Measurements from ENCODE around the gene RBM20. TPM values are rescaled to one million over a fixed set of nuclear protein-coding genes. Genes with fewer than 3 reads are reported as not detected.

The RBM20 gene
- total RNA-seq, 1 donor from 2014 or later, result 3.3 TPM

DNA sequence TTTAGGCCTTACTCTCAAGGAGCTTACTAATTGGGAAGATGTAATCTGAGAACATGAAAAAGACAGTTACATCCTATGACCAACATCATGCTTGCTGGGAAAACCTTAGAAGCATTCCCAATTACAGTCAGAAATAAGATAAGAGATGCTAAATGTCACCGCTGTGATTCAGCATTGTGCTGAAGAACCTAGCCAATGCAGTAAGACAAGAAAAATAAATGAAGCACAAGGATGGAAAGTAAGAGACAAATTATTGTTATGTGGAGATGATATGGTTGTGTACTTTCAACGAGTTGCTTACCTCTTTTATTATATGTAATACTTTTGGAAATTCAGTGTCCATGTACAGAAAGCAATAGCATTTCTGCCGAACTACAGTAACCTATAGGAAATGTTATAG lies 104.8 kb downstream of the RBM20 start:
- no peak for TF ChIP-seq CTCF (IDR thresholded peaks at IDR 0.05; ENCODE audit: insufficient read depth, low read length, poor library complexity, severe bottlenecking)
- DNase-seq (ENCODE audit: low read depth), result no peak
- no peaks in the 10 kb centered on the region for H3K36me3 ChIP-seq (ENCODE audit: control insufficient read depth, insufficient read depth, low read length)
- no peaks in the 10 kb centered on the region for H3K27me3 ChIP-seq (ENCODE audit: control insufficient read depth, insufficient read depth, low read length)
- no peak overlapping the region for H3K4me3 ChIP-seq (ENCODE audit: low read depth, low read length)

- no peak for DNase-seq (ENCODE audit: low read depth)
- Histone ChIP-seq H3K27me3 (ENCODE audit: control insufficient read depth, insufficient read depth, low read length) (no peaks in the 10 kb centered on the region), H3K4me3 (ENCODE audit: low read depth, low read length) (no peak overlapping the region), H3K36me3 (ENCODE audit: control insufficient read depth, insufficient read depth, low read length) (no peaks in the 10 kb centered on the region)
- TF ChIP-seq CTCF (IDR thresholded peaks at IDR 0.05; ENCODE audit: insufficient read depth, low read length, poor library complexity, severe bottlenecking), result no peak
These were observed 106.8 kb downstream of the RBM20 start for GRCh38 chr10:110750931-110751330.

GRCh38 chr10:110751850-110752249 lies 107.7 kb downstream of the RBM20 start:
- Histone ChIP-seq H3K36me3 (ENCODE audit: control insufficient read depth, insufficient read depth, low read length) (no peaks in the 10 kb centered on the region), H3K4me3 (ENCODE audit: low read depth, low read length) (no peak overlapping the region), H3K27me3 (ENCODE audit: control insufficient read depth, insufficient read depth, low read length) (no peaks in the 10 kb centered on the region)
- TF ChIP-seq CTCF (IDR thresholded peaks at IDR 0.05; ENCODE audit: insufficient read depth, low read length, poor library complexity, severe bottlenecking), result no peak
- no peak for DNase-seq (ENCODE audit: low read depth)

GRCh38 chr10:110753462-110753861 lies 109.3 kb downstream of the RBM20 start:
- no peaks in the 10 kb centered on the region for H3K27me3 ChIP-seq (ENCODE audit: control insufficient read depth, insufficient read depth, low read length)
- no peak overlapping the region for H3K4me3 ChIP-seq (ENCODE audit: low read depth, low read length)
- TF ChIP-seq CTCF (IDR thresholded peaks at IDR 0.05; ENCODE audit: insufficient read depth, low read length, poor library complexity, severe bottlenecking), result no peak
- no peaks in the 10 kb centered on the region for H3K36me3 ChIP-seq (ENCODE audit: control insufficient read depth, insufficient read depth, low read length)
- DNase-seq (ENCODE audit: low read depth), result no peak

GRCh38 chr10:110754375-110755105 lies 110.4 kb downstream of the RBM20 start:
- TF ChIP-seq CTCF (IDR thresholded peaks at IDR 0.05; ENCODE audit: insufficient read depth, low read length, poor library complexity, severe bottlenecking), result no peak
- H3K4me3 ChIP-seq (ENCODE audit: low read depth, low read length), result no peak overlapping the region
- H3K36me3 ChIP-seq (ENCODE audit: control insufficient read depth, insufficient read depth, low read length), result no peaks in the 10 kb centered on the region
- H3K27me3 ChIP-seq (ENCODE audit: control insufficient read depth, insufficient read depth, low read length), result no peaks in the 10 kb centered on the region
- DNase-seq (ENCODE audit: low read depth), result no peak

GRCh38 chr10:110755781-110756180 lies 111.6 kb downstream of the RBM20 start:
- Histone ChIP-seq H3K36me3 (ENCODE audit: control insufficient read depth, insufficient read depth, low read length) (no peaks in the 10 kb centered on the region), H3K4me3 (ENCODE audit: low read depth, low read length) (no peak overlapping the region), H3K27me3 (ENCODE audit: control insufficient read depth, insufficient read depth, low read length) (no peaks in the 10 kb centered on the region)
- DNase-seq (ENCODE audit: low read depth), result no peak
- TF ChIP-seq CTCF (IDR thresholded peaks at IDR 0.05; ENCODE audit: insufficient read depth, low read length, poor library complexity, severe bottlenecking), result no peak
